Heart right ventricle (tissue), 16 donors: ENCODE data around the gene NEU2. TPM values are rescaled to one million over a fixed set of nuclear protein-coding genes. Genes with fewer than 3 reads are reported as not detected.

Experiments
- ATAC-seq, 8 donors: fragments of 200-7000 bp; cut with Tn5 transposase; one replicate each; pipeline ENCODE4 v1.9.1; 2020; ENCODE audit warnings: mild to moderate bottlenecking in 8 of 8, moderate library complexity in 8 of 8, moderate number of reproducible peaks in 1 of 8
- DNase-seq, 2 donors: peaks; one replicate each; pipeline ENCODE4 v3.0.0-alpha.2; 2020
- H3K27ac ChIP-seq, 10 donors: fragments of 200-600 bp; sonication (generic) in 2 of 10; one replicate each; pipeline versions ENCODE4 v1.5.0 to v1.8.0; 2020 to 2022; ENCODE audit warnings: mild to moderate bottlenecking in 3 of 10
- H3K27me3 ChIP-seq, 7 donors: fragments of 200-600 bp; one replicate each; pipeline ENCODE4 v1.8.0; 2021 to 2022; ENCODE audit warnings: mild to moderate bottlenecking in 2 of 7
- H3K36me3 ChIP-seq, 9 donors: fragments of 200-600 bp; sonication (generic) in 1 of 9; one replicate each; pipeline versions ENCODE4 v1.5.0 to v1.8.0; 2020 to 2022; ENCODE audit warnings: mild to moderate bottlenecking in 2 of 9
- H3K4me1 ChIP-seq, 9 donors: fragments of 200-600 bp; sonication (generic) in 1 of 9; one replicate each; pipeline versions ENCODE4 v1.5.0 to v1.8.0; 2020 to 2022; ENCODE audit warnings: mild to moderate bottlenecking in 4 of 9
- H3K4me3 ChIP-seq, 10 donors: fragments of 200-600 bp; sonication (generic) in 2 of 10; one replicate each; pipeline versions ENCODE4 v1.5.0 to v1.8.0; 2020 to 2022; ENCODE audit warnings: mild to moderate bottlenecking in 7 of 10, moderate library complexity in 2 of 10
- H3K9me3 ChIP-seq, 11 donors: fragments of 200-600 bp in 10 of 11; sonication (generic) in 2 of 11; one replicate each; pipeline versions ENCODE4 v1.5.0 to v1.8.0; 2013 to 2022; ENCODE audit warnings: mild to moderate bottlenecking in 2 of 11, control low read depth in 1 of 11, moderate library complexity in 1 of 11
- CTCF ChIP-seq, 9 donors: fragments of 200-600 bp; sonication (generic) in 2 of 9; IDR thresholded peaks; one replicate each; pipeline versions ENCODE4 v1.5.0 to v1.8.0; 2021 to 2022; ENCODE audit warnings: antibody characterized with exemption in 9 of 9, mild to moderate bottlenecking in 5 of 9, moderate library complexity in 1 of 9
- WGBS, 2 donors: extraction: QIAGEN DNeasy Blood & Tissue Kit; methylation state at CpG; one replicate each; pipeline ENCODE4 v1.1.7; 2013; ENCODE audit warnings: inconsistent platforms in 1 of 2; 5-methylcytosine and 5-hydroxymethylcytosine counted together
- intact Hi-C, 10 donors: fragments of 100-400 bp; cut with DNase I; formaldehyde crosslinking; loops; one replicate each; pipeline versions ENCODE4 v1.11.1 to v1.14.2; 2022
- polyA plus RNA-seq, 2 donors: library from polyadenylated mRNA; stranded (reverse); fragments of 200-250 nt; gene quantifications; one replicate each; pipeline ENCODE4 v1.2.3, GENCODE V29; 2013
- total RNA-seq, 10 donors: library from RNA; stranded (reverse); fragmentation: NEBNext Ultra II Directional in 3 of 10; extraction: Animal tissue kit (Norgen Biotek cat#: 25700) in 3 of 10; gene quantifications; one replicate each; pipeline versions ENCODE4 v1.2.1 to v1.2.4, GENCODE V29; 2021 to 2023
- donor health status: Arrhythmogenic right ventricular cardiomyopathy.
- donor health status: ischemic (EF 13 %, LVEDD 7.1; RV severe dilation, severe dysfunction).
- donor health status: healthy with polysubstance abuse.
- donor health status: DM: no; HTN: yes; CAD: no.
- donor health status: DM: no; HTN: no; CAD: no.
- donor health status: ischemic (EF 25% LVEDD 6.9; RV normal size, moderate dysfunction).
- donor health status: ischemic (EF 25% LVEDD 5.7; RV mildly dilated, moderate dysfunction).
- donor health status: healthy.
- donor health status: DM: yes; HTN: yes; CAD: no.
- donor health status: Ischemic cardiomyopathy.
- donor health status: ischemic (EF 35%, LVEDD 5.7; RV mildly dilated, moderate dysfunction).
- donor health status: nonischemic (EF 11% LVEDD 7.7; RV severe dilation, severe dysfunction).
- donor health status: DM: yes; HTN: yes; CAD: no.
- donor health status: PGD.
- donor health status: ischemic (EF 29% LVEDD 5.4; RV normal size, mild dysfunction).
- donor health status: nonischemic (EF 23%, LVEDD 6.1; RV moderate dilation, normal function).

Gene NEU2
- total and polyA plus RNA-seq, 12 donors = not detected

- H3K27me3 ChIP-seq = peaks cover 0 to 30% (median 0%) of the 10 kb centered on the region in 7 donors
- H3K36me3 ChIP-seq = no peaks in the 10 kb centered on the region
- no peak overlapping the region for H3K27ac ChIP-seq
- H3K4me1 ChIP-seq = peaks cover 0 to 35% (median 10%) of the 10 kb centered on the region in 9 donors
- H3K9me3 ChIP-seq = no peaks in the 10 kb centered on the region
- no peak overlapping the region for H3K4me3 ChIP-seq
- DNase-seq = peak; percentile 47 to 70
- intact Hi-C loops = loop anchor here in 3 of 10 donors (5.0 to 10.0 kb wide), 2 partner anchors 198 to 199 kb away; partner anchors contain the start of gene ATG16L1 (in 1 of the 3)
- ATAC-seq = peak in 2 of 8 donors; percentile 50 to 55
- WGBS, 2 donors = 24 to 25% methylated on average over 22 of the region's 22 CpGs
- peak; percentile 74 to 96 (median 87) for TF ChIP-seq CTCF (IDR thresholded peaks at IDR 0.05)
Observed at GRCh38 chr2:233053928-233054784, 21.7 kb downstream of the NEU2 start.

- no peaks in the 10 kb centered on the region for H3K9me3 ChIP-seq
- H3K4me1 ChIP-seq = peaks cover 0 to 44% (median 16%) of the 10 kb centered on the region in 9 donors
- intact Hi-C loops = loop anchor here in 3 of 10 donors (10.0 kb wide), 1 partner anchor 201 kb away; no protein-coding TSS in a partner anchor
- TF ChIP-seq CTCF (IDR thresholded peaks at IDR 0.05) = no peak
- H3K27ac ChIP-seq = no peak overlapping the region
- no peak overlapping the region for H3K4me3 ChIP-seq
- H3K27me3 ChIP-seq = peaks cover 0 to 30% (median 0%) of the 10 kb centered on the region in 7 donors
- H3K36me3 ChIP-seq = no peaks in the 10 kb centered on the region
- WGBS, 2 donors = 90 to 94% methylated on average over 2 of the region's 2 CpGs
- DNase-seq = no peak
- ATAC-seq = no peak
Observed at GRCh38 chr2:233055362-233055761, 22.9 kb downstream of the NEU2 start.

- intact Hi-C loops = loop anchor here in 3 of 10 donors (10.0 kb wide), 1 partner anchor 202 kb away; no protein-coding TSS in a partner anchor
- ATAC-seq = no peak
- no peak for TF ChIP-seq CTCF (IDR thresholded peaks at IDR 0.05)
Observed at GRCh38 chr2:233056961-233057605, 24.6 kb downstream of the NEU2 start.

More at GRCh38 chr2:233056961-233057605, 24.6 kb downstream of the NEU2 start:
- Histone ChIP-seq H3K9me3 (no peaks in the 10 kb centered on the region), H3K27me3 (peaks cover 0 to 16% (median 0%) of the 10 kb centered on the region in 7 donors), H3K4me3 (no peak overlapping the region), H3K4me1 (peaks cover 2 to 49% (median 22%) of the 10 kb centered on the region in 9 donors), H3K36me3 (no peaks in the 10 kb centered on the region), H3K27ac (no peak overlapping the region)
- 81 to 85% methylated on average over 6 of the region's 6 CpGs for WGBS, 2 donors
- no peak for DNase-seq
